Gastrocnemius medialis (tissue), 4 donors: Measurements from ENCODE around the gene GNAI3.

Source experiments
- CTCF ChIP-seq, 5 experiments: fragments of 450-650 bp in 3 of 5; fragments of 200-600 bp in 2 of 5; sonication (generic) in 2 of 5; IDR thresholded peaks in 4 of 5; conservative IDR thresholded peaks in 1 of 5; 1 replicate in 4 of 5; 2 replicates in 1 of 5; pipeline ENCODE4 v1.5.1; 2016 to 2019; ENCODE audit warnings: antibody characterized with exemption in 5 of 5, mild to moderate bottlenecking in 3 of 5, moderate library complexity in 3 of 5
- POLR2A ChIP-seq, 2 donors: fragments of 450-650 bp; IDR thresholded peaks; one replicate each; pipeline ENCODE4 v1.6.1; 2017; ENCODE audit warnings: antibody characterized with exemption in 2 of 2, mild to moderate bottlenecking in 2 of 2, moderate library complexity in 2 of 2

- no peak for TF ChIP-seq POLR2A (IDR thresholded peaks at IDR 0.05)
- TF ChIP-seq CTCF (IDR thresholded peaks at IDR 0.05 in 4 of 5, conservative IDR thresholded peaks at IDR 0.05 in 1 of 5): no peak
These were observed 109.0 kb downstream of the GNAI3 start for GRCh38 chr1:109657395-109657794.
